Erythroblast (primary cell): ENCODE data around the gene KLHL15.

Experiments
- DNase-seq, 2 experiments: peaks; one replicate each; lab custom pipeline; 2025; lab: John Stamatoyannopoulos, UW
- GATA1 ChIP-seq: IDR thresholded peaks from 2 replicates; pipeline ENCODE4 v1.6.1; 2011; ENCODE audit warnings: low read depth, mild to moderate bottlenecking, control low read depth, low read length, moderate library complexity
- POLR2A ChIP-seq: IDR thresholded peaks from 2 replicates; pipeline ENCODE4 v1.6.1; 2011; ENCODE audit warnings: mild to moderate bottlenecking, low read length

KLHL15 gene

GRCh38 chrX:24025741-24026403 lies 1.1 kb downstream of the KLHL15 start:
- TF ChIP-seq GATA1 (no peak), POLR2A (peak; percentile 43)
- peak; percentile 72 to 81 for DNase-seq

GRCh38 chrX:24024819-24025740 lies 1.9 kb downstream of the KLHL15 start:
- TF ChIP-seq POLR2A (peak; percentile 31), GATA1 (no peak)
- DNase-seq, result peak; percentile 93 to 94

GRCh38 chrX:24023972-24024669 lies 2.9 kb downstream of the KLHL15 start:
- TF ChIP-seq POLR2A (no peak), GATA1 (no peak)
- peak; percentile 68 to 76 for DNase-seq

GRCh38 chrX:24023544-24023943 lies 3.4 kb downstream of the KLHL15 start:
- peak in 1 of 2 experiments; percentile 19 for DNase-seq
- no peak for TF ChIP-seq POLR2A
- TF ChIP-seq GATA1, result no peak

GRCh38 chrX:24020306-24020876 lies 6.6 kb downstream of the KLHL15 start:
- DNase-seq, result no peak
- TF ChIP-seq GATA1 (no peak), POLR2A (no peak)

- TF ChIP-seq GATA1, result no peak
- TF ChIP-seq POLR2A, result no peak
- no peak for DNase-seq
Observed at GRCh38 chrX:24019448-24019847, 7.5 kb downstream of the KLHL15 start.

GRCh38 chrX:24018809-24019208 lies 8.2 kb downstream of the KLHL15 start:
- TF ChIP-seq GATA1 (no peak), POLR2A (no peak)
- DNase-seq, result no peak

- DNase-seq, result no peak
- TF ChIP-seq POLR2A (no peak), GATA1 (no peak)
Observed at GRCh38 chrX:24017674-24018073, 9.3 kb downstream of the KLHL15 start.

- DNase-seq, result no peak
- TF ChIP-seq GATA1, result no peak
- TF ChIP-seq POLR2A, result no peak
Observed at GRCh38 chrX:24014388-24015018, 12.5 kb downstream of the KLHL15 start.

GRCh38 chrX:24012266-24012665 lies 14.7 kb downstream of the KLHL15 start:
- DNase-seq, result no peak
- no peak for TF ChIP-seq POLR2A
- TF ChIP-seq GATA1, result no peak

GRCh38 chrX:24005867-24006266 lies 21.1 kb downstream of the KLHL15 start:
- no peak for TF ChIP-seq GATA1
- TF ChIP-seq POLR2A, result no peak
- DNase-seq, result peak; percentile 20 to 76

GRCh38 chrX:24005028-24005427 lies 22.0 kb downstream of the KLHL15 start:
- DNase-seq, result no peak
- TF ChIP-seq GATA1 (no peak), POLR2A (no peak)

- no peak for DNase-seq
- TF ChIP-seq POLR2A (no peak), GATA1 (no peak)
Observed at GRCh38 chrX:24002792-24003191, 24.2 kb downstream of the KLHL15 start.

GRCh38 chrX:24002167-24002566 lies 24.8 kb downstream of the KLHL15 start:
- TF ChIP-seq GATA1 (no peak), POLR2A (no peak)

More at GRCh38 chrX:24002167-24002566, 24.8 kb downstream of the KLHL15 start:
- DNase-seq, result no peak
